HepG2 (cell line): ENCODE results near the gene ITIH2. TPM values are rescaled to one million over a fixed set of nuclear protein-coding genes. Genes with fewer than 3 reads are reported as not detected.
A peak's percentile ranks its signal among the peaks of the same experiment; 100 is the strongest.

Source experiments
- BCL6 ChIP-seq: IDR thresholded peaks from 2 replicates; pipeline ENCODE4 v1.6.1; 2016; ENCODE audit warnings: missing genetic modification reagents, missing compliant biosample characterization
- CBFB ChIP-seq: sonication (generic); formaldehyde crosslinking; IDR thresholded peaks from 2 replicates; pipeline ENCODE4 v1.4.0; 2020; ENCODE audit warnings: missing genetic modification reagents
- DRAP1 ChIP-seq: IDR thresholded peaks from 2 replicates; pipeline ENCODE4 v1.6.1; 2016; ENCODE audit warnings: missing genetic modification reagents, missing compliant biosample characterization
- FOSL2 ChIP-seq: sonication (generic); formaldehyde crosslinking; IDR thresholded peaks from 2 replicates; pipeline ENCODE4 v1.4.0; 2020; ENCODE audit warnings: missing genetic modification reagents
- GABPB1 ChIP-seq: IDR thresholded peaks from 2 replicates; pipeline ENCODE4 v1.6.1; 2016; ENCODE audit warnings: mild to moderate bottlenecking, missing genetic modification reagents, moderate library complexity, missing compliant biosample characterization
- GATA4 ChIP-seq: sonication (generic); IDR thresholded peaks from 2 replicates; pipeline ENCODE4 v1.6.1; 2016; ENCODE audit warnings: antibody characterized with exemption, low read depth, borderline replicate concordance
- HDAC2 ChIP-seq: sonication (generic); formaldehyde crosslinking; IDR thresholded peaks from 2 replicates; pipeline ENCODE4 v1.4.0; 2020; ENCODE audit warnings: missing genetic modification reagents
- JUN ChIP-seq: sonication (generic); formaldehyde crosslinking; IDR thresholded peaks from 2 replicates; pipeline ENCODE4 v1.4.0; 2020; ENCODE audit warnings: mild to moderate bottlenecking, missing genetic modification reagents
- KDM3A ChIP-seq: IDR thresholded peaks from 2 replicates; pipeline ENCODE4 v1.6.1; 2018; ENCODE audit warnings: low read depth, missing compliant biosample characterization
- KLF11 ChIP-seq: IDR thresholded peaks from 2 replicates; pipeline ENCODE4 v1.6.1; 2016; ENCODE audit warnings: missing compliant biosample characterization
- LBX2 ChIP-seq: sonication (generic); formaldehyde crosslinking; IDR thresholded peaks from 2 replicates; pipeline ENCODE4 v1.5.0; 2020; ENCODE audit warnings: missing genetic modification reagents, mild to moderate bottlenecking, borderline replicate concordance
- THAP11 ChIP-seq: IDR thresholded peaks from 2 replicates; pipeline ENCODE4 v1.6.1; 2016; ENCODE audit warnings: missing biosample characterization, missing genetic modification reagents
- ZC3H13 ChIP-seq: sonication (generic); formaldehyde crosslinking; IDR thresholded peaks from 2 replicates; pipeline ENCODE4 v1.8.1; 2023; ENCODE audit warnings: mild to moderate bottlenecking, missing genetic modification reagents, moderate library complexity
- ZKSCAN5 ChIP-seq: sonication (generic); formaldehyde crosslinking; IDR thresholded peaks from 2 replicates; pipeline ENCODE4 v1.5.1; 2020; ENCODE audit warnings: mild to moderate bottlenecking, missing genetic modification reagents
- ZNF224 ChIP-seq: sonication (generic); formaldehyde crosslinking; IDR thresholded peaks from 2 replicates; pipeline ENCODE4 v1.5.0; 2020; ENCODE audit warnings: mild to moderate bottlenecking, missing genetic modification reagents
- ZNF264 ChIP-seq: sonication (generic); formaldehyde crosslinking; IDR thresholded peaks from 2 replicates; pipeline ENCODE4 v1.4.0; 2020; ENCODE audit warnings: missing genetic modification reagents
- ZNF792 ChIP-seq: IDR thresholded peaks from 2 replicates; pipeline ENCODE4 v1.6.1; 2016
- ZNF800 ChIP-seq: sonication (generic); formaldehyde crosslinking; IDR thresholded peaks from 2 replicates; pipeline ENCODE4 v1.4.0; 2020; ENCODE audit warnings: missing genetic modification reagents
- ZNF850 ChIP-seq: sonication (generic); formaldehyde crosslinking; conservative IDR thresholded peaks from 2 replicates; pipeline ENCODE4 v1.9.0; 2021; ENCODE audit warnings: mild to moderate bottlenecking, missing genetic modification reagents
- polyA plus RNA-seq, 8 experiments: library from polyadenylated mRNA; depleted of rRNA in 3 of 8; stranded (reverse) in 7 of 8; unstranded in 1 of 8; fragments of >200 nt; fragmentation: Illumina TruSeq in 4 of 8; extraction: Trizol in 4 of 8; gene quantifications; 2 replicates each; pipeline versions ENCODE4 v1.2.1 to v1.2.3, GENCODE V29; 2011 to 2016; ENCODE audit warnings: low read depth in 4 of 8, missing spikeins in 1 of 8, mixed read lengths in 1 of 8; ENCODE audit not compliant: insufficient read depth in 1 of 8
- total RNA-seq, 5 experiments: library from RNA; depleted of rRNA; stranded (reverse); fragments of >200 nt; fragmentation: Illumina TruSeq; extraction: Trizol; gene quantifications; 2 replicates each; pipeline ENCODE4 v1.2.3, GENCODE V29; 2016; ENCODE audit warnings: low read depth in 1 of 5
- TF ChIP-seq, protein P1 (sequence below): sonication (generic); formaldehyde crosslinking; IDR thresholded peaks from 2 replicates; pipeline ENCODE4 v1.5.1; 2020; ENCODE audit warnings: mild to moderate bottlenecking, missing genetic modification reagents, borderline replicate concordance
- TF ChIP-seq, protein P2 (sequence below), 2 experiments: fragments of 450-650 bp in 1 of 2; sonication (generic) in 1 of 2; formaldehyde crosslinking; IDR thresholded peaks; 2 replicates each; pipeline versions ENCODE4 v1.5.0 to v1.8.0; 2020 to 2022; ENCODE audit warnings: mild to moderate bottlenecking in 1 of 2, missing genetic modification reagents in 1 of 2

ITIH2 gene
- total and polyA plus RNA-seq, 2 of the 13 experiments (the other 11 are each of a cell fraction or from before 2014, with no cell fraction given): 1,197 to 1,427 TPM

DNA sequence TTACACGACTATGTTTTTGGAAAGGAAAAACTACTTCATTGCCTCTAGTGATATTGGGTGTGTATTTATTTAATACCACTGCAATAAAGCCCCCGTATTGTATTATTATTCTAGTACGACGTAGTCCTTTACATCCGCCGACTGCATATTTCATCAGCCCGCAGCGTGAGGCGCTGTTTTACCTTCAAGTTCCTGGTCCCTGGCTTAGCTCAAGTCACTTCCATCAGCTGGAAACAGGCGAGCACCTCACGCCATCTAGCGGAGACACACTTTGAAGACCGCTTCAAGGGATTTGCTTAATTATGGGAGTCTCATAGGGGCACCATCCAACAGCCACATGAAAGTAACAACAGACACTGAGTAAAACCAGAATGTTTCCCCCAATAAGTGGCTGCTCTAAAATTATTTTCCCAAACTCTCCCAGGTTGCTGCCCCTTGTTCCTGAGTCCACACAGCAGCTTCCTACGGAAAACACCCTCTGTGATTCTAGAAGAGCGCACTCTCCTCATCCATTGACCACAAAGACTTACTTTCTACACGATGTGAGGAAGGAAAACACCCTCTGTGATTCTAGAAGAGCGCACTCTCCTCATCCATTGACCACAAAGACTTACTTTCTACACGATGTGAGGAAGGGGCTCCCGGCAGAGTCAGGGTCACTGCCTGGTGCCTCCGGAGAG, 15.7 kb upstream of the ITIH2 start (continued):
- TF ChIP-seq, protein P1, sequence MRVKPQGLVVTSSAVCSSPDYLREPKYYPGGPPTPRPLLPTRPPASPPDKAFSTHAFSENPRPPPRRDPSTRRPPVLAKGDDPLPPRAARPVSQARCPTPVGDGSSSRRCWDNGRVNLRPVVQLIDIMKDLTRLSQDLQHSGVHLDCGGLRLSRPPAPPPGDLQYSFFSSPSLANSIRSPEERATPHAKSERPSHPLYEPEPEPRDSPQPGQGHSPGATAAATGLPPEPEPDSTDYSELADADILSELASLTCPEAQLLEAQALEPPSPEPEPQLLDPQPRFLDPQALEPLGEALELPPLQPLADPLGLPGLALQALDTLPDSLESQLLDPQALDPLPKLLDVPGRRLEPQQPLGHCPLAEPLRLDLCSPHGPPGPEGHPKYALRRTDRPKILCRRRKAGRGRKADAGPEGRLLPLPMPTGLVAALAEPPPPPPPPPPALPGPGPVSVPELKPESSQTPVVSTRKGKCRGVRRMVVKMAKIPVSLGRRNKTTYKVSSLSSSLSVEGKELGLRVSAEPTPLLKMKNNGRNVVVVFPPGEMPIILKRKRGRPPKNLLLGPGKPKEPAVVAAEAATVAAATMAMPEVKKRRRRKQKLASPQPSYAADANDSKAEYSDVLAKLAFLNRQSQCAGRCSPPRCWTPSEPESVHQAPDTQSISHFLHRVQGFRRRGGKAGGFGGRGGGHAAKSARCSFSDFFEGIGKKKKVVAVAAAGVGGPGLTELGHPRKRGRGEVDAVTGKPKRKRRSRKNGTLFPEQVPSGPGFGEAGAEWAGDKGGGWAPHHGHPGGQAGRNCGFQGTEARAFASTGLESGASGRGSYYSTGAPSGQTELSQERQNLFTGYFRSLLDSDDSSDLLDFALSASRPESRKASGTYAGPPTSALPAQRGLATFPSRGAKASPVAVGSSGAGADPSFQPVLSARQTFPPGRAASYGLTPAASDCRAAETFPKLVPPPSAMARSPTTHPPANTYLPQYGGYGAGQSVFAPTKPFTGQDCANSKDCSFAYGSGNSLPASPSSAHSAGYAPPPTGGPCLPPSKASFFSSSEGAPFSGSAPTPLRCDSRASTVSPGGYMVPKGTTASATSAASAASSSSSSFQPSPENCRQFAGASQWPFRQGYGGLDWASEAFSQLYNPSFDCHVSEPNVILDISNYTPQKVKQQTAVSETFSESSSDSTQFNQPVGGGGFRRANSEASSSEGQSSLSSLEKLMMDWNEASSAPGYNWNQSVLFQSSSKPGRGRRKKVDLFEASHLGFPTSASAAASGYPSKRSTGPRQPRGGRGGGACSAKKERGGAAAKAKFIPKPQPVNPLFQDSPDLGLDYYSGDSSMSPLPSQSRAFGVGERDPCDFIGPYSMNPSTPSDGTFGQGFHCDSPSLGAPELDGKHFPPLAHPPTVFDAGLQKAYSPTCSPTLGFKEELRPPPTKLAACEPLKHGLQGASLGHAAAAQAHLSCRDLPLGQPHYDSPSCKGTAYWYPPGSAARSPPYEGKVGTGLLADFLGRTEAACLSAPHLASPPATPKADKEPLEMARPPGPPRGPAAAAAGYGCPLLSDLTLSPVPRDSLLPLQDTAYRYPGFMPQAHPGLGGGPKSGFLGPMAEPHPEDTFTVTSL: 0 out of 2 replicates have a peak, but pooled peaks have one; percentile 5
- 0 out of 2 replicates have a peak, but pooled peaks have one; percentile 29 for TF ChIP-seq THAP11 (CRISPR knock-in tag)
- peak; percentile 19; the same call in 1 of the 2 replicates for TF ChIP-seq DRAP1 (CRISPR knock-in tag)
- TF ChIP-seq HDAC2 (CRISPR knock-in tag): peak; percentile 13; the same call in 1 of the 2 replicates
- 0 out of 2 replicates have a peak, but pooled peaks have one; percentile 39 for TF ChIP-seq ZC3H13 (CRISPR knock-in tag)
- no peak for TF ChIP-seq CBFB (CRISPR knock-in tag)
- no peak for TF ChIP-seq ZNF224 (CRISPR knock-in tag)
- no peak for TF ChIP-seq ZKSCAN5 (CRISPR knock-in tag)
- TF ChIP-seq GATA4: no peak
- TF ChIP-seq ZNF800 (CRISPR knock-in tag): no peak
- peak; percentile 61; the same call in 1 of the 2 replicates for TF ChIP-seq KDM3A (CRISPR knock-in tag)
- TF ChIP-seq BCL6 (CRISPR knock-in tag): peak; percentile 19; the same call in 1 of the 2 replicates
- 0 out of 2 replicates have a peak, but pooled peaks have one; percentile 44 for TF ChIP-seq KLF11 (CRISPR knock-in tag)
- TF ChIP-seq ZNF850 (CRISPR knock-in tag): no peak
- no peak for TF ChIP-seq JUN (CRISPR knock-in tag)
- TF ChIP-seq ZNF264: peak; percentile 46; the same call in 1 of the 2 replicates
- TF ChIP-seq ZNF792 (CRISPR knock-in tag): peak; percentile 71; the same call in 1 of the 2 replicates
- no peak for TF ChIP-seq LBX2 (CRISPR knock-in tag)
- TF ChIP-seq GABPB1 (CRISPR knock-in tag): no peak; the same call in 1 of the 2 replicates
- TF ChIP-seq FOSL2 (CRISPR knock-in tag): peak; percentile 43; the same call in 1 of the 2 replicates
- TF ChIP-seq, protein P2, sequence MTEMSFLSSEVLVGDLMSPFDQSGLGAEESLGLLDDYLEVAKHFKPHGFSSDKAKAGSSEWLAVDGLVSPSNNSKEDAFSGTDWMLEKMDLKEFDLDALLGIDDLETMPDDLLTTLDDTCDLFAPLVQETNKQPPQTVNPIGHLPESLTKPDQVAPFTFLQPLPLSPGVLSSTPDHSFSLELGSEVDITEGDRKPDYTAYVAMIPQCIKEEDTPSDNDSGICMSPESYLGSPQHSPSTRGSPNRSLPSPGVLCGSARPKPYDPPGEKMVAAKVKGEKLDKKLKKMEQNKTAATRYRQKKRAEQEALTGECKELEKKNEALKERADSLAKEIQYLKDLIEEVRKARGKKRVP (CRISPR knock-in tag; IDR thresholded peaks at IDR 0.05): peak in 1 of 2 experiments; percentile 92; a peak in 2 of 4 replicates
